ENCODE results near the gene IP6K3.

The IP6K3 gene

GRCh38 chr6:33686981-33687975 lies 59.4 kb downstream of the IP6K3 start:
- no peak for DNase-seq

DNA sequence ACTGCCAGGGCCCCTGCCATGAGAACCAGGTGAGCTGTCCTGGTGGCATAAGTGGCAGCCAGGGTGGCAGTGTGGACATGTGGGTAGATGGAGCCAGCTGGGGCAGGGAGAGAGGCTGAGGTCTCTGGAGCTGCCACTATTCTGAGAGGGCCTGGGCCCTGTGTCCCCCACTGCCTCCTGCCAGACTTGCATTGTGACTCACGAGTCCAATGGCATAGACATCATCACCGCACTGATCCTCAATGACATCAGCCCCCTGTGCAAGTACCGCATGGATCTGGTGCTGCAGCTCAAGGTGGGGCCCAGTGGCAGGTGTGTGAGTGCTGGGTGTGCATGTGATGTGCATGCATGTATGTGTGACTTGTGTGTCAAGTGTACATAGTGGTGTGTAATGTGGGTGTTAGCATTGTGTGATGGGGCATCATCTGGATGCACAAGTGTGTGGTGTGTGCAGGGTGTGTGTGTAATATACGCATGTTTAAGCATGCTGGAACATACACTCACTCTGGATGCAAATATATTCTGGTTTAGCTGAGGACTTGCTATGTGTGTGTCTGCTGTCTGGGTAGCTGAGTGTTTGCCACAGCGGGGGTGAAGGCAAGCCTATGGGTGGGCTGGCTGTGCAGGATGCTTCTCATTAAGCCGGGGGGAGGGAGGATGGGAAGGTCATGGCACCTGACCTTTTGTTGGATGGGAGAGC lies 60.3 kb downstream of the IP6K3 start:
- no peak for DNase-seq

DNA sequence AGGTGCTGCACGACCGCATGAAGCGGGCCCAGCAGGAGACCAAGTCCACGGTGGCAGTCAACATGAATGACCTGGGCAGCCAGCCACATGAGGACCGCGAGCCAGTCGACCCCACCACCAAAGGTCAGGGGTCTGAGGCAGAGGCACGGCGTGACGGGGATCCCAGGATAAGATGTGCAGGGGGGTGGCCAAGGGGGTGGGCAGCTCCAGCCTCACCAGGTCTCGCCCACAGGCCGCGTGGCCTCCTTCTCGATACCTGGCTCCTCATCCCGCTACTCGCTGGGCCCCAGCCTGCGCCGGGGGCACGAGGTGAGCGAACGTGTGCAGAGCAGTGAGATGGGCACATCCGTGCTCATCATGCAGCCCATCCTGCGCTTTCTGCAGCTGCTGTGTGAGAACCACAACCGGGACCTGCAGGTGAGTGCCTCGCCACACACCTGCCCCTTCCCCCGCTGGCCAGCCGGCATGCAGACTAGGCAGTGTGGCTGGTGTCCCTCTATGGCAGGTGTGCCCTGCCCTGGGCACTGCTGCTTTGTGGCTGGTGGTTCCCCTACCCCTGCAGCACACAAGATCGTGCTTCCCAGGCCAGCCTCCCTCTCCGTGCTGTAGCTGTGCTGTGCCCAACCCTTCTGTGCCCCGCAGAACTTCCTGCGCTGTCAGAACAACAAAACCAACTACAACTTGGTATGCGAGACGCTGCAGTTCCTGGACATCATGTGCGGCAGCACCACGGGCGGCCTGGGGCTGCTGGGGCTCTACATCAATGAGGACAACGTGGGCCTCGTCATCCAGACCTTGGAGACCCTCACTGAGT lies 61.1 kb downstream of the IP6K3 start:
- no peak for DNase-seq

GRCh38 chr6:33684983-33685382 lies 61.7 kb downstream of the IP6K3 start:
- no peak for DNase-seq

GRCh38 chr6:33684428-33684896 lies 62.2 kb downstream of the IP6K3 start:
- no peak for DNase-seq

GRCh38 chr6:33683576-33684427 lies 62.9 kb downstream of the IP6K3 start:
- no peak for DNase-seq

GRCh38 chr6:33683051-33683571 lies 63.6 kb downstream of the IP6K3 start:
- DNase-seq = peak; percentile 52

DNA sequence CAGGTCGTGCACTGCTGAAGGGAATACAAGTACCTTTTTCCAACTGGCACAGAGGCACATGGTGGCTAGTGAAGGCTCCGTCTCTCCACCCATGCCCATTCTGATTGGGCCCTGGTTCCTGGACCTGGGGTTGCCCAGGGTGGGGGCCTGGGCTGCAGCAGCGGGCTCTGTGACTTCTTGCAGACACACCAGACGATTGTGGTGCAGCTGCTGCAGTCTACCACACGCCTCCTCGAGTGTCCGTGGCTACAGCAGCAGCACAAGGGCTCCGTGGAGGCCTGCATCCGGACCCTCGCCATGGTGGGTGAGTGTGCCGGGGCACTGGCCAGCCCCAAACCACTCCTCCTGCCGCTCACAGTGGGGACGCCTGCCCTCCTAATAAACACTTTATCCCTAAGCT lies 64.4 kb downstream of the IP6K3 start:
- no peak for DNase-seq

GRCh38 chr6:33679761-33680160 lies 66.9 kb downstream of the IP6K3 start:
- DNase-seq = no peak

GRCh38 chr6:33678932-33679490 lies 67.7 kb downstream of the IP6K3 start:
- DNase-seq = no peak

- DNase-seq = no peak
Observed at GRCh38 chr6:33678233-33678931, 68.3 kb downstream of the IP6K3 start.

DNA sequence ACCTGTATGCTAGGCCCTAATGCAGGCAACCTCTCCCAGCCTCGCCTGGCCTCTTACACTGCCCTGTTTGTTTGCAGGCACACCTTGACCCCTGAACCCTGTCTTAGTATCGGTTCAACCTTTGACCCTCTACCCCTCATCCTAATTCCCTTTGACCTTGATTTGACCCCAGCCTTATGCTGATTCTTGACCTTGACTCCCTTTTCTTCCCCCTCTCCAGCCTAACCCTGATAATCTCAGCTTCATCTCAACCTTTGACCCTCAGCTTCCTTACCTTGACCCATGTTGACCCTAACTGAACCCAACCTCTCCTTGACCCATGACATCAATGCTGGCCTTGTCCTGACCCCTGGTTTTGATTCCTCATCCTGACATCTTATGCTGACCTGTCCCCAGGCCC lies 69.0 kb downstream of the IP6K3 start:
- no peak for DNase-seq

DNA sequence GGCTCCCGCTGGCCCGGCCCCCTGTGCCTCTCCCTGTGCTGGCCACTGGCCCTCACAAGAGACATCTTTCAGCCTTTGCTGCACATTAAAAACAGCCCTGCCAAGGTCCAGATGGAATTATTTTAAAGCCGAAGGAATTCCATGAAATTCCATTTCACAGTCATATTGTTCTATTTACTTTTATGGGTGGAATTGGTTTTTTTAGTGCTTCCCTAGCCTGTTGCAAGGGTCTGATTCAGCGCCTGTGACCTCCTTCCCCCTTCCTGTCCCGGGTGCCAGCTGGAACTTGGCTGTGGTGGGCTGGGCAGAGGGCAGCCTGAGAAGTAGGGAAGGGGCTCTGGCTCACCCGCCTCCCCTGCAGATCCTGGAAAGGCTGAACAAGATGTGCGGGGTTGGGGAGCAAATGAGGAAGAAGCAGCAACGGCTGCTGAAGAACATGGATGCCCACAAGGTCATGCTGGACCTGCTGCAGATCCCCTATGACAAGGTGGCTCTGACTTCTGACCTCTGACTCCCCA lies 69.5 kb downstream of the IP6K3 start:
- no peak for DNase-seq

GRCh38 chr6:33676416-33677142 lies 70.1 kb downstream of the IP6K3 start:
- no peak for DNase-seq

GRCh38 chr6:33675968-33676367 lies 70.7 kb downstream of the IP6K3 start:
- no peak for DNase-seq

- no peak for DNase-seq
Observed at GRCh38 chr6:33673851-33674250, 72.9 kb downstream of the IP6K3 start.

DNA sequence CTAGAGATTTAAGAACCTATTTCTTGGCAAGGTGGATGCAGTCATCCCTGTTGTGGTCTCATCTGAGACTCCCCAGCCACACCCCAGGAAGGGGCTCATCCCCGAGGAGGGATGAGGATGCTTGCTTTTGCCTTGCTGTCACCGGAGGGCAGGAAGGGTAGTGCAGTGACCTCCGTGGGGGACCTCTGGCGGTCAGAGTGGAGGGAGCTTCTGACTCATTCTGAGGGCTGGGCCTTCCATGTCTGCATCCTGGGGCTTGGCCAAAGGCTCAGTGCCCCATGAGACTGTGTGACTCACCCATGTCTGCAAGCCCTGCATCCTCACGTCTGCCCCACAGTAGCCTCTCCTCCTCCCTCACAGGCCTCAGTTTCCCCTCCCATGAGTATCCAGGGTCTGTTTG lies 73.9 kb downstream of the IP6K3 start:
- DNase-seq = no peak

GRCh38 chr6:33671744-33672072 lies 75.0 kb downstream of the IP6K3 start:
- DNase-seq = no peak

Measured in stimulated activated CD4-positive, alpha-beta T cell treated with anti-CD3 and anti-CD28 coated beads, Interleukin-4, amount 100 ng/mL, for 24 hours (primary cell).